ENCODE measurements around the gene PCYOX1L. TPM values are rescaled to one million over a fixed set of nuclear protein-coding genes. Genes with fewer than 3 reads are reported as not detected.

Gene PCYOX1L
- total RNA-seq, 1 experiment from 2014 or later, result 15.9 TPM

DNA sequence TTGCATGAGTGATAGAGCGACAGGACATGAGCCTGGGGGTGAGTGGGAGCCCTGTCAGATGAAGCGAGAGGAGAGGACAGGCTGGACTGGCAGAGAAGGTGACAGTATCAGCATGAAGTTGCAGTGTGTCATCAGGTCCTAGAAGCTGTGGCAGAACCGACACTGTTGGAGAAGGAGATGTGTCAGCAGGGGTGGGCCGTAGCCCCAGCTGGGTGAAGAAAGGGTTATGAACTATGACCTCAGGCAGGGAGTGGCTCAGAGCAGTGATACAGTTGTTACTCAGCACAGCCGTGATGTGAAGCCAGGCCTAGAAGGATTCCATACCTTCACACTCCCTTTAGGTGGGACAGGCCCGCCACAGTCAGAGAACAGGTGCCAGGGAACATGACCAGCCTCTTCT, 7.6 kb downstream of the PCYOX1L start:
- no peaks in the 10 kb centered on the region for H3K27me3 ChIP-seq (ENCODE audit: insufficient read depth, low read length)
- TF ChIP-seq ZNF274 (IDR thresholded peaks at IDR 0.05; ENCODE audit: low read depth, low read length), result no peak
- TF ChIP-seq FOSL1 (IDR thresholded peaks at IDR 0.05; ENCODE audit: low read depth), result no peak
- no peak for TF ChIP-seq EZH2phosphoT487 (IDR thresholded peaks at IDR 0.05; ENCODE audit: borderline replicate concordance)
- TF ChIP-seq YY1 (IDR thresholded peaks at IDR 0.05; ENCODE audit: extremely low read depth, insufficient replicate concordance, low read depth, low read length), result no peak
- TF ChIP-seq CBX3 (IDR thresholded peaks at IDR 0.05; ENCODE audit: low read depth), result no peak
- TF ChIP-seq, protein P1, sequence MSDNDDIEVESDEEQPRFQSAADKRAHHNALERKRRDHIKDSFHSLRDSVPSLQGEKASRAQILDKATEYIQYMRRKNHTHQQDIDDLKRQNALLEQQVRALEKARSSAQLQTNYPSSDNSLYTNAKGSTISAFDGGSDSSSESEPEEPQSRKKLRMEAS (IDR thresholded peaks at IDR 0.05), result no peak
- TF ChIP-seq, protein P2, sequence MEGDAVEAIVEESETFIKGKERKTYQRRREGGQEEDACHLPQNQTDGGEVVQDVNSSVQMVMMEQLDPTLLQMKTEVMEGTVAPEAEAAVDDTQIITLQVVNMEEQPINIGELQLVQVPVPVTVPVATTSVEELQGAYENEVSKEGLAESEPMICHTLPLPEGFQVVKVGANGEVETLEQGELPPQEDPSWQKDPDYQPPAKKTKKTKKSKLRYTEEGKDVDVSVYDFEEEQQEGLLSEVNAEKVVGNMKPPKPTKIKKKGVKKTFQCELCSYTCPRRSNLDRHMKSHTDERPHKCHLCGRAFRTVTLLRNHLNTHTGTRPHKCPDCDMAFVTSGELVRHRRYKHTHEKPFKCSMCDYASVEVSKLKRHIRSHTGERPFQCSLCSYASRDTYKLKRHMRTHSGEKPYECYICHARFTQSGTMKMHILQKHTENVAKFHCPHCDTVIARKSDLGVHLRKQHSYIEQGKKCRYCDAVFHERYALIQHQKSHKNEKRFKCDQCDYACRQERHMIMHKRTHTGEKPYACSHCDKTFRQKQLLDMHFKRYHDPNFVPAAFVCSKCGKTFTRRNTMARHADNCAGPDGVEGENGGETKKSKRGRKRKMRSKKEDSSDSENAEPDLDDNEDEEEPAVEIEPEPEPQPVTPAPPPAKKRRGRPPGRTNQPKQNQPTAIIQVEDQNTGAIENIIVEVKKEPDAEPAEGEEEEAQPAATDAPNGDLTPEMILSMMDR (IDR thresholded peaks at IDR 0.05 in 2 of 3, conservative IDR thresholded peaks at IDR 0.05 in 1 of 3; ENCODE audit: borderline replicate concordance in 1 of 3, insufficient read depth in 1 of 3, low read depth in 2 of 3, low read length in 2 of 3), result no peak
- no peak for TF ChIP-seq SIN3A (IDR thresholded peaks at IDR 0.05; ENCODE audit: low read depth)
- no peak for TF ChIP-seq JUND (IDR thresholded peaks at IDR 0.05)
- H3K36me3 ChIP-seq (ENCODE audit: control insufficient read depth in 1 of 2, insufficient read depth in 2 of 2, low read length in 2 of 2), result no peaks in the 10 kb centered on the region
- no peaks in the 10 kb centered on the region for H3K9me3 ChIP-seq (ENCODE audit: control insufficient read depth in 1 of 2, insufficient read depth in 1 of 2, low read depth in 1 of 2, low read length in 2 of 2)
- no peaks in the 10 kb centered on the region for H4K20me1 ChIP-seq (ENCODE audit: insufficient read depth)
- H3K4me2 ChIP-seq (ENCODE audit: low read length), result no peak overlapping the region
- no peak overlapping the region for H3K27ac ChIP-seq (ENCODE audit: low read depth, low read length)
- no peak overlapping the region for H3K9ac ChIP-seq (ENCODE audit: low read length)
- DNase-seq (ENCODE audit: low read depth, low spot score) (no peak), ATAC-seq (no peak)
- CTCF ChIA-PET, result interaction anchor here (1.2 kb wide), 1 partner anchor 17 kb away, joined by 3 read pairs; no protein-coding TSS in a partner anchor
- no peak overlapping the region for H3K4me3 ChIP-seq (replicated peaks in 1 of 2; ENCODE audit: low read depth in 1 of 2, low read length in 2 of 2)
- no peaks in the 10 kb centered on the region for H3K9me2 ChIP-seq (ENCODE audit: insufficient read depth)
- peaks cover 4 to 9% of the 10 kb centered on the region in 2 experiments; a peak in 3 of 4 replicates for H3K4me1 ChIP-seq (ENCODE audit: control insufficient read depth in 1 of 2, insufficient read depth in 2 of 2, low read length in 2 of 2)
- intact Hi-C loops (cut with micrococcal nuclease), result loop anchor here (5.0 kb wide), 2 partner anchors 67 to 252 kb away; no protein-coding TSS in a partner anchor
- POLR2A ChIA-PET, result no interaction called here
- RAD21 ChIA-PET (ENCODE audit: low non-redundant PET in 1 of 2, low total read pairs in 2 of 2, uncharacterized antibody in 2 of 2, unreplicated experiment in 2 of 2), result no interaction called here
- no TSS peak for BruUV-seq (replicated peaks)
- H2AFZ ChIP-seq (ENCODE audit: low read depth, low read length, poor library complexity, severe bottlenecking), result no peak overlapping the region
- no peaks in the 10 kb centered on the region for H3K79me2 ChIP-seq (ENCODE audit: insufficient read depth, low read length)
